Neuronal stem cell (in vitro differentiated cells): ENCODE measurements around the gene CYLD.

Experiments
- DNase-seq: peaks from one replicate; pipeline ENCODE4 v3.0.0-alpha.2; 2013; ENCODE audit warnings: low spot score
- H2AFZ ChIP-seq: one replicate; pipeline ENCODE4 v1.6.1; 2013; ENCODE audit warnings: mild to moderate bottlenecking, low read length, inconsistent platforms
- H2AK5ac ChIP-seq: 2 replicates; pipeline ENCODE4 v1.6.1; 2013; ENCODE audit warnings: low read depth, mild to moderate bottlenecking, inconsistent platforms, low read length, moderate library complexity, mixed read lengths
- H2BK120ac ChIP-seq: 2 replicates; pipeline ENCODE4 v1.6.1; 2013; ENCODE audit warnings: low read depth, mild to moderate bottlenecking, inconsistent platforms, low read length, moderate library complexity, mixed read lengths
- H2BK12ac ChIP-seq: one replicate; pipeline ENCODE4 v1.6.1; 2013; ENCODE audit warnings: low read length, inconsistent platforms
- H2BK15ac ChIP-seq: 2 replicates; pipeline ENCODE4 v1.6.1; 2013; ENCODE audit warnings: mild to moderate bottlenecking, low read length, inconsistent platforms, mixed read lengths
- H2BK5ac ChIP-seq: one replicate; pipeline ENCODE4 v1.6.1; 2013; ENCODE audit warnings: inconsistent platforms, mild to moderate bottlenecking, low read length, moderate library complexity
- H3K14ac ChIP-seq: one replicate; pipeline ENCODE4 v1.6.1; 2013; ENCODE audit warnings: low read length, inconsistent platforms
- H3K18ac ChIP-seq: 2 replicates; pipeline ENCODE4 v1.6.1; 2013; ENCODE audit warnings: low read length, inconsistent platforms
- H3K23ac ChIP-seq: 2 replicates; pipeline ENCODE4 v1.6.1; 2013; ENCODE audit warnings: low read depth, mild to moderate bottlenecking, mixed read lengths, low read length, inconsistent platforms; ENCODE audit not compliant: poor library complexity
- H3K27ac ChIP-seq: replicated peaks from 3 replicates; pipeline ENCODE4 v1.5.1; 2013; ENCODE audit warnings: low read length, inconsistent platforms
- H3K27me3 ChIP-seq, 3 experiments: 2 replicates each; pipeline ENCODE4 v1.6.1; 2013; ENCODE audit warnings: low read length in 3 of 3, mild to moderate bottlenecking in 2 of 3, inconsistent platforms in 1 of 3, low read depth in 1 of 3, mixed read lengths in 1 of 3, moderate library complexity in 1 of 3; ENCODE audit not compliant: control insufficient read depth in 3 of 3, insufficient read depth in 3 of 3
- H3K36me3 ChIP-seq, 2 donors: replicated peaks in 1 of 2; 2 replicates each; pipeline ENCODE4 v1.6.1; 2013; ENCODE audit warnings: low read length in 2 of 2; ENCODE audit not compliant: control insufficient read depth in 2 of 2, insufficient read depth in 2 of 2
- H3K4ac ChIP-seq: 2 replicates; pipeline ENCODE4 v1.6.1; 2013; ENCODE audit warnings: inconsistent platforms, mild to moderate bottlenecking, low read length, moderate library complexity
- H3K4me1 ChIP-seq, 2 donors: 1 replicate in 1 of 2; 2 replicates in 1 of 2; pipeline ENCODE4 v1.6.1; 2013; ENCODE audit warnings: low read length in 2 of 2, low read depth in 1 of 2; ENCODE audit not compliant: control insufficient read depth in 2 of 2, insufficient read depth in 1 of 2
- H3K4me2 ChIP-seq: one replicate; pipeline ENCODE4 v1.6.1; 2013; ENCODE audit warnings: mild to moderate bottlenecking, low read length, inconsistent platforms; ENCODE audit not compliant: insufficient read depth, poor library complexity, severe bottlenecking
- H3K4me3 ChIP-seq, 2 donors: 2 replicates each; pipeline ENCODE4 v1.5.1; 2013; ENCODE audit warnings: low read length in 2 of 2, mild to moderate bottlenecking in 2 of 2, inconsistent platforms in 1 of 2, moderate library complexity in 1 of 2
- H3K79me1 ChIP-seq: one replicate; pipeline ENCODE4 v1.6.1; 2013; ENCODE audit warnings: low read depth, mild to moderate bottlenecking, inconsistent platforms, low read length, moderate library complexity
- H3K9ac ChIP-seq: one replicate; pipeline ENCODE4 v1.6.1; 2013; ENCODE audit warnings: mild to moderate bottlenecking, low read depth, low read length, inconsistent platforms; ENCODE audit not compliant: poor library complexity
- H3K9me3 ChIP-seq, 2 donors: replicated peaks in 1 of 2; 2 replicates each; pipeline versions ENCODE3 to v1.6.1; 2013; ENCODE audit warnings: low read length in 2 of 2, mild to moderate bottlenecking in 2 of 2, inconsistent platforms in 1 of 2, low read depth in 1 of 2, mixed read lengths in 1 of 2, moderate library complexity in 1 of 2; ENCODE audit not compliant: control insufficient read depth in 2 of 2, insufficient read depth in 1 of 2
- H4K8ac ChIP-seq: one replicate; pipeline ENCODE4 v1.6.1; 2013; ENCODE audit warnings: low read depth, mild to moderate bottlenecking, inconsistent platforms, low read length, moderate library complexity
- H4K91ac ChIP-seq: one replicate; pipeline ENCODE4 v1.6.1; 2013; ENCODE audit warnings: low read length, low read depth, mild to moderate bottlenecking, inconsistent platforms; ENCODE audit not compliant: poor library complexity
- WGBS, 2 donors: extraction: QIAGEN DNeasy Blood & Tissue Kit; methylation state at CpG; one replicate each; pipeline ENCODE4 v1.1.7; 2013; ENCODE audit warnings: missing lambda C conversion rate in 2 of 2, mixed read lengths in 1 of 2; ENCODE audit not compliant: insufficient read length in 2 of 2, insufficient replicate concordance in 1 of 2; ENCODE audit errors: extremely low coverage in 2 of 2; 5-methylcytosine and 5-hydroxymethylcytosine counted together

CYLD gene

DNA sequence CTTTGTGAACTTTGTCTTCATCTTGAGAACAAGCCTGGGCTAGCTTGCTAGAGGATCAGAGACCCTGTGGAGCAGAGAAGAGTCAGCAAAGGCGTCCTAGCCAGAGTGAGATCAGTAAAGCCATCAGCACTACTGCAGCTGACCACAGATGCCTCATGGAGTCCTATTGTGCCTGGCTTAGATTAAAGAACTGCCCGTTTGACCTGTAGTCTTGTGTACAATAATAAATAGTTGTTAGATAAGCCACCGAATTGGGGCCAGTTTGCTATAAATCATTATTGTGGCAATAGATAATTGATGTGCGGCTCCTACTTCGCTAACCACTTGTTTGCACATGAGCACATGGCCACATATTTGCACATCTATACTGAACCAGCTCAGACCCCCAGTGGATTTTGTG lies 103.0 kb downstream of the CYLD start:
- Histone ChIP-seq H2BK12ac (no peak overlapping the region), H3K14ac (no peak overlapping the region), H4K91ac (no peak overlapping the region), H3K23ac (peak overlapping the region; percentile 27), H3K4me3 (no peak overlapping the region), H2BK120ac (no peak overlapping the region), H2AK5ac (no peak overlapping the region), H3K4me1 (peaks cover 0 to 4% of the 10 kb centered on the region in 2 donors), H4K8ac (no peak overlapping the region), H3K4ac (no peak overlapping the region), H2BK15ac (peak overlapping the region; percentile 14), H3K79me1 (no peaks in the 10 kb centered on the region), H2BK5ac (no peak overlapping the region), H3K9ac (no peak overlapping the region), H3K36me3 (no peaks in the 10 kb centered on the region), H3K27ac (no peak overlapping the region), H3K9me3 (peaks cover 2% of the 10 kb centered on the region in 2 donors), H3K18ac (no peak overlapping the region), H2AFZ (no peak overlapping the region), H3K27me3 (peaks cover 0 to 37% (median 9%) of the 10 kb centered on the region in 3 experiments), H3K4me2 (no peak overlapping the region)
- no CpG with 5 or more reads among the region's 5 CpGs for WGBS, 2 donors
- no peak for DNase-seq

- Histone ChIP-seq H4K8ac (no peak overlapping the region), H4K91ac (no peak overlapping the region), H3K18ac (no peak overlapping the region), H3K27ac (no peak overlapping the region), H3K4me2 (no peak overlapping the region), H3K9me3 (peaks cover 2% of the 10 kb centered on the region in 2 donors), H3K4me3 (no peak overlapping the region), H2BK120ac (no peak overlapping the region), H3K9ac (no peak overlapping the region), H3K23ac (peak overlapping the region; percentile 27), H3K79me1 (no peaks in the 10 kb centered on the region), H2BK5ac (no peak overlapping the region), H3K27me3 (peaks cover 0 to 32% (median 6%) of the 10 kb centered on the region in 3 experiments), H2AK5ac (no peak overlapping the region), H3K4me1 (peaks cover 0 to 4% of the 10 kb centered on the region in 2 donors), H3K4ac (no peak overlapping the region), H2BK12ac (no peak overlapping the region), H3K14ac (no peak overlapping the region), H3K36me3 (no peaks in the 10 kb centered on the region), H2BK15ac (no peak overlapping the region), H2AFZ (no peak overlapping the region)
- DNase-seq: no peak
- WGBS, 2 donors: no CpG with 5 or more reads among the region's 2 CpGs
Measured at GRCh38 chr16:50845296-50845695, 103.4 kb downstream of the CYLD start.

DNA sequence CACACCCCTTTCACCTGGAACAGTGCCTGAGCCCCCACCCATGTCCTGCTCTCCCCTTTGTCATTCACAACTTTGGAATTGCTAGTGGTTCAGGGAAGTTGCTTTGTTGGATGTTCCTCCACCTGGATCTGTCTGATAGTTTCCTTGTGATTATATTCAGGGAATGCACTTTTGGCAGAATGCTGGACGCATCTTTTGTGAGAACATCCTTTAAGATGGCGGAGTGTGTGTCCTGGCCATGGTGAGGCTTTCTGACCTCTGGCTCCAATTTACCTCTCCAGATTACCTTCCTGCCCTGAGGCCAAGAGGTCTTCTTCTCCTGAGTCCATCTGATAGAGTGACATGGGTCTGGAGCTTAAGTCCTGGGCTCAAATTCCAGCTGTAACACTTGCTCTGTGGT lies 104.6 kb downstream of the CYLD start:
- Histone ChIP-seq H3K9me3 (peaks cover 0 to 2% of the 10 kb centered on the region in 2 donors), H3K27ac (no peak overlapping the region), H4K8ac (no peak overlapping the region), H3K4me3 (no peak overlapping the region), H3K27me3 (peaks cover 0 to 26% (median 0%) of the 10 kb centered on the region in 3 experiments), H3K79me1 (no peaks in the 10 kb centered on the region), H3K36me3 (no peaks in the 10 kb centered on the region), H2BK15ac (no peak overlapping the region), H3K4ac (no peak overlapping the region), H2BK120ac (no peak overlapping the region), H3K4me1 (peaks cover 0 to 4% of the 10 kb centered on the region in 2 donors), H2AK5ac (no peak overlapping the region), H3K23ac (no peak overlapping the region), H3K4me2 (no peak overlapping the region), H2AFZ (no peak overlapping the region), H2BK12ac (no peak overlapping the region), H3K14ac (no peak overlapping the region), H4K91ac (no peak overlapping the region), H3K9ac (no peak overlapping the region), H3K18ac (no peak overlapping the region), H2BK5ac (no peak overlapping the region)
- WGBS, 2 donors: no CpG with 5 or more reads among the region's 2 CpGs
- DNase-seq: no peak

GRCh38 chr16:50847166-50847565 lies 105.3 kb downstream of the CYLD start:
- H2AK5ac ChIP-seq: no peak overlapping the region
- no peaks in the 10 kb centered on the region for H3K36me3 ChIP-seq
- DNase-seq: no peak
- no peak overlapping the region for H3K18ac ChIP-seq
- no peak overlapping the region for H3K4me2 ChIP-seq
- no peak overlapping the region for H2BK5ac ChIP-seq
- H3K4me1 ChIP-seq: peaks cover 0 to 4% of the 10 kb centered on the region in 2 donors
- no peak overlapping the region for H3K9ac ChIP-seq
- no CpG with 5 or more reads among the region's 3 CpGs for WGBS, 2 donors
- H2AFZ ChIP-seq: no peak overlapping the region
- no peak overlapping the region for H2BK120ac ChIP-seq
- no peak overlapping the region for H3K14ac ChIP-seq
- no peak overlapping the region for H2BK15ac ChIP-seq
- H3K27me3 ChIP-seq: peaks cover 0 to 21% (median 0%) of the 10 kb centered on the region in 3 experiments
- no peak overlapping the region for H4K8ac ChIP-seq
- H3K4ac ChIP-seq: no peak overlapping the region
- H3K23ac ChIP-seq: no peak overlapping the region
- H4K91ac ChIP-seq: no peak overlapping the region
- no peaks in the 10 kb centered on the region for H3K79me1 ChIP-seq
- no peak overlapping the region for H2BK12ac ChIP-seq
- H3K27ac ChIP-seq: no peak overlapping the region
- H3K9me3 ChIP-seq: peaks cover 0 to 2% of the 10 kb centered on the region in 2 donors
- no peak overlapping the region for H3K4me3 ChIP-seq
